Activated CD4-positive, alpha-beta T cell treated with anti-CD3 and anti-CD28 coated beads for 48 hours (primary cell): ENCODE results near the gene CARD11.

ENCODE experiments used
- DNase-seq: peaks from one replicate; pipeline ENCODE4 v3.0.0-alpha.2; 2020

The CARD11 gene

DNA sequence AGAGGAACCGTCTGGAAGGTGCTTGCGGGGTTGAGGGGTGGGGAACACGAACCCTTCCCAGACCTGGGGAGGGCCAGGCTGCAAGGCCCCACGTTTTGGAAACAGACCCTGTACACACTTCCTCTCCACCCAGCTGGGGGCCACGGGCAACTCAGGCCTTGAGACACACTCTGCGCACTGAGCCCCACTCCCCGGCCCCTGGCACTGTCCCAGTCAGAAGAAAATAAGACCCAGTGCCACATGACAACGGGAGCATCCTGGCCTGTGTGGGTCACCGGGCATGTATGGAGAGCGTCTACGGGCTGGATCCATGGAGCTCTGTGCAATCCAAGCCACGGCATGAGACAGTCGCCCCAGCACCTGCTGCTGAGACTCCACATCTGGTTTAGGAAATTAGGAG is 63.7 kb downstream of the CARD11 start:
- DNase-seq, result no peak

DNA sequence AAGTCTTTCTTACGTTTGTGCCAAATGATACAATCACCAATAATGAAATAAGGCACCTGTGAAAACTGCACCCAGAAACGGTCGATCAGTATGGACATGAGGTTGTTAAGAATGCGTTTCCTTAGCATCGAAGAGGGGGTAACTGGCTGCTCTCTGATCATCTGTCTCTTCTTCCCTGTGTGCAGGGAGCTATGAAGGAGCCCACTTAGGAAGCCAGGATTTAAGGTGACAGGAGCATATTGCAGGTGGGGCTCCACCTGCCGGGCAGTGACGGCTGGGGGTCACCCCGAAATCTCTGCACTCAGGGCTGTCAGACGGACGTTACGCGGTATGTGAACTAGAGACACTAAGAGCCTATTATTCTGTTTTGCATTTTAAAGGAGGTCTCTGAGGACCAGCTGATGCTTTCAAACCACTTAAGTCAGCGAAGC is 64.5 kb downstream of the CARD11 start:
- no peak for DNase-seq

DNA sequence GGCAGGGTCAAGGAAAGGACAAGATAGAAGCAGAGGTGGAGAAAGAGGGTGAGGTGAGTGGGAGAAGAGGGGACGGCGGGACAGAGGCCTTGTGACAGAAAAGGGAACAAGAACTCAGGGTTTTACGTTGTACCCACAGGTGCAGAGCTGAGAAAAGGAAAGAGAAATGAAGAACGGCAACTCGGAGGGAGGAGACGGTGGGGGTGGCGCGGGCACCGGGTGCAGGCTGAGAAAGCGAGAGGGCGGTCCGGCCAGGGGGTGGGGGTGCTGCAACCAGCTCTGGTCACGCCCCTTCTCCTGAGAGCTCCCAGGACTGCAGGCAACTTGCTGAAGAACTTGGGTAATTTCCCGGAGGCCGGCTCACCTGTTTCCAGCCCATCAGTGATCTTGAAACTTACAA is 65.3 kb downstream of the CARD11 start:
- peak; percentile 94 for DNase-seq

DNA sequence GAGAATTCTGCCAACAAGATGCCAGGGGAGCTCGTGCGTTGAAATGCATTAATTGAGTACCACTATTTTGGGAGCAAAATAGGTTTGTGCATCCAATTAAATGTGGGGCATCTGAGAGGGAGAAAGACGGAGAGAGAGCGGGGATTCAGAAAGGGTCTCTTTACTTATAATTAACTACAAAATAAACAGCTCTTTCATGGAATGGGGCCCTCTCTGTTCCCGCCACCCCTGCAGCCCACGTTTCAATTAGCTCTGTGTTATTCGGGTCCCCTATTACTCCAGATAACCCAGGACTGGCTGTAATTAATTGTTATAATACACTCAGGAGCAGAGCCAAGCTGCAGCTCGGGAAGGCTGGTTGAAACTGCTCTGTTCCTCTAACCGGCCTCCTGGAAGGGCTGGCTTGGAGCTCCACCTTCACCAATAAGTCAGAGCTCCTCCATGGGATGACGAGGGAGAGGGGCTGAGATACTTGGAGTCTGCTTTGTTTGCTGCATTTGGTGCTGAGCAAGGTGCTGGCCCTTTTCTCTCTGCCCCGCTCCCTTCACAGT is 67.8 kb downstream of the CARD11 start:
- no peak for DNase-seq

DNA sequence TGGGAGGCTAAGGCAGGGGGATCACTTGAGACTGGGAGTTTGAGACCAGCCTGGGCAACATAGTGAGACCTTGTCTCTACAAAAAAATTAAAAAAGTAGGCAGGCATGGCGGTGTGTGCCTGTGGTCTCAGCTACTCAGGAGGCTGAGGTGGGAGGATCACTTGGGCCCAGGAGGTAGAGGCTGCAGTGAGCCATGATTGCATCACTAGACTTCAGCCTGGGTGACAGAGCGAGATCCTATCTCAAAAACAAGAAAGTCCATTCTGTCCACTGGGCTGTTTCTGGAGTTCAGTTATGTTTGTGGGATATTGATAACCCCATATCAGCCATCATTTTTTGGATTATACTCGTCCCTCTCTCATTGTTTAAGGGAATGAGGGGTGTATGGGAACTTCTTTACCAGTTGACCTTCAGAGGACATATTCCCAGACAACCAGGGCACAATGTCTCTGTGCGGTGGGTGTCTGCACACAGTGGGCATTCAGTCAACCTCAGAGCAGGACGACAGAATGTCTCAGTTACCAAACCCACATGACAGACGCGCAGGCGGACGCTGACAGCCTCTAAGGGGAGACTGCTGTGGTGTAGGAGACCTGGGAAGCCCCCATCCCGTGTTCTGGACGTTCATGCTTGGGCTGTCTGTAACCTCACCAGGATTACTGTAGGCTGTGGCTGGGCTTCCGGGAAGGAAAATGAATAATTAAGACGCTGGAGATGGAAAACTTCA is 69.4 kb downstream of the CARD11 start:
- no peak for DNase-seq

DNA sequence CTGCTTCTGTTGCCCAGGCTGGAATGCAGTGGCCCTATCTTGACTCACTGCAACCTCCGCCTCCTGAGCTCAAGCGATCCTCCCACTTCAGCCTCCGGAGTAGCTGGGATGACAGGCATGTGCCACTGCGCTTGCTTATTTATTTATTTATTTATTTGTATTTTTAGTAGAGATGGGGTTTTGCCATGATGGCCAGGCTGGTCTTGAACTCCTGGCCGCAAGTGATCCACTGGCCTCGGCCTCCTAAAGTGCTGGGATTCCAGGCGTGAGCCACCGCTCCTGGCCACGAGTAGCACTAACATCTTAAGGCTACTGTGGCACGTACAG is 70.9 kb downstream of the CARD11 start:
- no peak for DNase-seq

DNA sequence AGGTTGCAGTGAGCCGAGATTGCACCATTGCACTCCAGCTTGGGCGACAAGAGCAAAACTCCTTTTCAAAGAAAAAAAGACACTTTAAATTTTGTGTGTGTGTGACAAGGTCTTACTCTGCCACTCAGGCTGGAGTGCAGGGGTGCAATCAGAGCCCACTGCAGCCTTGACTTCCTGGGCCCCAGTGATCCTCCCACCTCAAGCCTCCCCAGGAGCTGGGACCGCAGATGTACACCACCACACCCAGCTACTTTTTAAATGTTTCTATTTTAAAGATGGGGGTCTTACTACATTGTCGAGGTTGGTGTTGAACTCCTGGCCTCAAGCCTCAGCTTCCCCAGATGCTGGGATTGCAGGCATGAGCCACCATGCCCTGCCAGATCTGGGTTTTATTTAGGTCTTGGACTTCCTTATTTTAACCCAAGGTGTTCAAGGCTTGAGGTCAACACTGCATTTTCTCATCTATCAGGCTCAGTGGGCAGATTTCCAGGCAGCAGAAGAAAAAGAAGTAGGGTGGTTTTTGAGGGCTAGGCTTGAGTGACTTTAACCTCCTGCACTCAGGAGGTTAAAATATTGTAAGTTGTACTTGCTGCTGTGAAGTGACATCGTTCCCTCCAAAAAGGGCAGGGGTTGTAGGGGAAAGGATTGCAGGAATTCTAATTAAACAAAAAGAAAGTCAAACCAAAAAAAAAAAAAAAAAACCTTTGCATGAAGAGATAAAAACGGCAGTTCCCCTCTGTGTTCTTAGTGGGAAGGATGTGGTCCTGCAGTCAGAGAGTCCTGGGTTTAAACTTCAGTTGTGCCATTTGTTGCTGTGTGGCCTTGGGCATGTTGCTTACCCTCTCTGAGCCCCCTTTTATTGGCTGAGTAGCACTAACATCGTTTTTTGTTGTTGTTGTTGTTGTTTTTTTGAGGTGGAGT is 71.5 kb downstream of the CARD11 start:
- no peak for DNase-seq

DNA sequence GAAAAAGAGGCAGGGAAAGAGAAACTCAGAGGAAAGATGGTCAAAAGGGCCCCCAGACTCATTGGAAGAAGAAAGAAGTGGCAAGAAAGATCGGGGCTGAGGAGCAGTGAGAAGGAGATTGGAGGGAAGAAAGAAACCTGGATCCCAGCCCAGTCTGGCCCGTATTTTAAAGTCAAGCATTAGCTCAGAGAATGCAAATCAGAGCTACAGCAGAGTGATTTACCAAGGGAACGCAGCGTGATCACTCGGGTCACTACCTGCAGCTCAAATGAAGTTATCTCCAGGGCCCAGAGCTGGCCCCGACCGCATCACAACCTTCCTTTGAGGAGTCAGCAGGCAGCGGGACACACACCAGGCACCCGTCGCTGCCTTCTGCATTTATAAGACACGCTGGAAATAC is 72.8 kb downstream of the CARD11 start:
- DNase-seq, result no peak

DNA sequence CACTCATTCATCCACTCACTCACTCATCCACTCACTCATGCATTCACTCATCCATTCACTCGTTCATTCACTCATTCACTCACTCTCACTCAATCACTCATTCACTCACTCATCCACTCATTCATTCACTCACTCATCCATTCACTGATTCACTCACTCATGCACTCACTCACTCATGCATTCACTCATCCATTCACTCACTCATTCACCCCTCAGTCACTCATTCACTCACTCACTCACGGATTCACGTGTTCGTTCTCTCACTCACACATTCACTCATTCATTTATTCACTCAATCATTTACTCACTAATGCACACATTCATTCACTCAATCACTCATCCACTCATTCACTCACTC is 73.4 kb downstream of the CARD11 start:
- DNase-seq, result no peak

DNA sequence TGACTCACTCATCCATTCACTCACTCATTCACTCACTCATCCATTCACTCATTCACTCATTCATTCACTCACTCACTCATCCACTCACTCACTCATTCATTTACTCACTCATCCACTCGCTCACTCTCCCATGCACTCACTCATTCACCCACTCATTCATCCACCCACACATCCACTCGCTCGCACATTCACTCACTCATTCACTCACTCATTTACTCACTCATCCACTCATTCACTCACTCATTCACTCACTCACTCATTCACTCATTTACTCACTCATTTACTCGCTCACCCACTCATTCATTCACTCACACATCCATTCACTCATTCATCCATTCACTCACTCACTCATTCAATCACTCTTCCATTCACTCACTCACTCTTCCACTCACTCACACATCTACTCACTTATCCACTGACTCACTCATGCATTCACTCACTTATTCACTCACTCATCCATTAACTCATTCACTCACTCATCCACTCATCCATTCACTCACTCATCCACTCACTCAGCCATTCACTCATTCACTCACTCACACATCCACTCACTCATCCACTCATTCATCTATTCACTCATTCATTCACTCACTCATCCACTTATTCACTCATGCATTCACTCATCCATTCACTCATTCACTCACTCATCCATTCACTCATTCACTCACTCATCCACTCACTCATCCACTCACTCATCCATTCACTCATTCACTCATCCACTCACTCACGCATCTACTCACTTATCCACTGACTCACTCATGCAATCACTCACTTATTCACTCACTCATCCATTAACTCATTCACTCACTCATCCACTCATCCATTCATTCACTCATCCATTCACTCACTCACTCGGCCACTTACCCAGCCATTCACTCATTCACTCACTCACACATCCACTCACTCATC is 74.0 kb downstream of the CARD11 start:
- no peak for DNase-seq

DNA sequence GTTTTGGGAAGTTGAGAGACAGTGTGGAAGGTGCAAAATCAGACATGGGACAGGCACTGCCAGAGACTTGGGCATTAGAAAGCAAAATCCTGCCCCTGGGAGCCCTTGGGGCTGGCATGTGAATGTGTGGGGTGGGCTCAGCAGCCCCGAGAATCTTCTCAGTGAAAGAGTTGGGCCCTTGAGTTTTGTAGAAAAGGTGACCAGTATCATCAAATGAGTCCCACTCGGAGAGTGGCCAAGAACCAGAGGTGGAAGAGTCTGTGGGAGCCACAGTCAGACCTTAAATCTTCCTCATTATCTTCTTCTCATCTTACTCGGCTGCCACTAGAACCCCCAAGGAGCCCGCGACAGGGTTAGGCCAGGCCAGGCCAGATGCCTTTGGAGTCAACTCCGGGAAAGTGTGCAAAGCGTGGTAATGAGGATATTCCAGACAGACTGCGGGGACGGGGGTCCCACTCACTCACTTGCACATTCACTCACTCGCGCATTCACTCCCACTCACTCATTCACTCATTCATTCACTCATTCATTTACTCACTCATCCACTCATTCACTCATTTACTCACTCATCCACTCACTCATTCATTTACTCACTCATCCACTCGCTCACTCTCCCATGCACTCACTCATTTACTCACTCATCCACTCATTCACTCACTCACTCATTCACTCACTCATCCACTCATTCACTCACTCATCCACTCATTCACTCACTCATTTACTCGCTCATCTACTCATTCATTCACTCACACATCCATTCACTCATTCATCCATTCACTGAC is 74.9 kb downstream of the CARD11 start:
- no peak for DNase-seq

DNA sequence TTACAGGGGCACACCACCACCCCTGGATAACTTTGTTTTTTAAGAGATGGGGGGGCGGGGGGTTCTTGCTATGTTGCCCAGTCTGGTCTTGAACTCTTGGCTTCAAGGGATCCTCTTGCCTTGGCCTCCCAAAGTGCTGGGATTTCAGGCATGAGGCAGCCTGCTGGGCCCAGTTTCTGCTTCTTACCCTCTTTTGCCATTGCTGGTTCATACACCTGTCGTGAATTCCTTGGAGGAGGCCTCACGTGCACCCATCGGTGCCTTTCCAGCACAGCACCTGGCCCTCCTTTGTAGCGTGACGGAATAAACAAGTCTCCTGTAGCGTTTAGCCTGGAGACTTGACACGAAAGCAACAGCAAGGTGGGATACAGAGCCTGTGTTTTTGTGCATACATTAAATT is 75.5 kb downstream of the CARD11 start:
- no peak for DNase-seq

DNA sequence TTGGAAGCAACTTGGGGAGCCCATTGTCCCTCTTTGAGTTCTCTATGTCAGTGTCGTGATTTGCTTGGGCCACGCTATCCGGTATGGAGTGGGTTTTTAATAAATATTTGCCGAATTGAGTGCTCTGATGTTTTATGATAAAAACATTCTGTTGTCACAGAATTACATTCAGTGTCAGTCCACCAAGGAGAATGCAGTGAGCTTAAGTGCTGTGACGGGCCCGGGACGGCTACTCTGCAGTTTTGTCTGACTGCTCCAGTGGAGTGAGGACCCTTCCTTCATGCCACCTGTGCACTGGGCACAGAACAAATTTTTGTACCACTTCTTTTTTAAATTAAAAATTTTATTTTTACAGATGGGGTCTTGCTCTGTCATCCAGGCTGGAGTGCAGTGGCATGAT is 76.0 kb downstream of the CARD11 start:
- no peak for DNase-seq

DNA sequence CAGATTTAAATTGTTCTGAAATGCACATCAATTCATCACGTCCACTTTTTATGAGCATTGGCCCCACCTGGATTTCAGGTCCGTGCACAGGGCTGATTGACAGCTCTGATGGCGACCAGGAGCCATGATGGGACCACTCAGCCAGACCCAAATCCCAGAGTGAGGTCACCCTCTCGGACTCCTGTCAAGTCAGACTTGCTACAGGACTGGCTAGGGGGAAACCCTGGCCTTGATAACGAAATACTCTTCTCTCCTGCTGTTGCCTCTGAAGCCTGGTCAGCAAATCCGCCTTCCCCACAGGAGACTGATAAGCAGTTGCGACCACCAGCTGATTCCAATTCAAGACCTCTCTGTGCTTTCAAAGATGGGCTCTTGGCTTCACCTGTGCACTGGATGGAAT is 76.4 kb downstream of the CARD11 start:
- DNase-seq, result no peak

DNA sequence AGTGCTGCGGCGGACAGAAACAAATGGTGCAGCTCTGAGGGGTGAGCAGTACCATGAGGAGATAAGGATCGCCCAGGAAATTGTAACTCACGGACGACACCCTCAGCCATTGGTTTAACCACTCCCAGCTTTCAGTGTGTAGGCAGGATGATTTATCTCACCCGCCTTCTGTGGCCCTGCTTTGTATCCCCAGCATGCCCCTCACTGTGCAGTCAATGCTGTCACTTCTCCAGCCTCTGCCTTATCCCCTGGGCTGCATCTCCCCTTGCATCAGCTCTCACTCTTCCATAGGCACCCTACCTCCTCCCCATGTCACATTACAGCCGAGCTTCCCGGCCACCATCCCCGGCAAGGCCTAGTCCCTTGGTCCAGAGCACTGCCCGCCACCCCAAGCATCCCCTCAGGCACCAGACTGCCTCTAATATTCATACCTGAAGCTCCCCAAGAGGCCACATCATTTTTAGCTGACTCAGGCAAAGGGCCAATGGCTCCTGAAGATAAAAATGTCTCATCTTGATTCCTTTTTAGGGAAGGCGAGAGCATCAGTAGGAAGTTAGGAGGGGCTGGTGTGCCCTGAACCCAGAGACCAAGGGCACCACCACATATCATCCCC is 77.1 kb downstream of the CARD11 start:
- no peak for DNase-seq

DNA sequence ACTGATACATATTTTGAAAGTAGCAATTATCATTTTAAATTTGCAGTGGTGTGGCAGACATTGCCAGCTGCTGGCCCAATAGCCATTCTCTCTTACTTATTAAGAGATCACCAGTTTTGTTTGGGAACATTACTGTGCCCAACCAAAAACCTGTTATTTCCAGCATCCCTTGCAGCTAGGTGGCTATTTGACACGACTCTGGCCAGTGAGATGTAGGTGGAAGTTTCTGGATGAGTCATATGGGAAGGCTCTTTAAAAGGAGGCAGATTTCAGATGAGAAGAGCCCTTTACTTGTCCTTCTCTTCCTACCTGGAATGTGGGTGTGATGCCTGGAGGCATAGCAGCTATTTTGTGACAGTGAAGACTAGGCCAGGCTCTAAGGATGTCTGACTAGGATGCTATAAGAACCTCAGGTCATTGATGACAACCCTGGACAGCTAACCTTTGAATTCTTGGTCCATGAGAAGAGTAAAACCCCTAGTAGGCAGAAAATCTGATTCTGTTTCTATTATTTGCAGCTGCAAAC is 77.9 kb downstream of the CARD11 start:
- DNase-seq, result no peak

DNA sequence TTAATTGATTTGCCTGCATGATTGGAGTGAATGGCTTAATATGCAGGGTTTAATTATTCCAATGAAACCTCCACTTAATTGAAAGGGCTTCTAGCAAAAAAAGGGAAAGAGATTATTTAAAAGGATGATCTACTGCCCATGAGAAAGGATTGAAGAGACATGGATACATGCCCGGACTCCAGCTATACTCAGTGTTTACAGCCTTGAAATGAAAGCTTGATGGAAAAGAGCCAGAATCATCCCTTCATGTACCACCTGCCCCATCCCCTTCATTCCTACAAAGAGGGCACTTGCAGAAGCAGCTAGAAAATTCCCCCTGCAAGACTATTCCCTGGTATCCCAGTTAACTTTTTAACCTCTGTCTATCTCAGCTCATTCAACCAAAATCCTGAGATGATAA is 78.4 kb downstream of the CARD11 start:
- DNase-seq, result no peak

DNA sequence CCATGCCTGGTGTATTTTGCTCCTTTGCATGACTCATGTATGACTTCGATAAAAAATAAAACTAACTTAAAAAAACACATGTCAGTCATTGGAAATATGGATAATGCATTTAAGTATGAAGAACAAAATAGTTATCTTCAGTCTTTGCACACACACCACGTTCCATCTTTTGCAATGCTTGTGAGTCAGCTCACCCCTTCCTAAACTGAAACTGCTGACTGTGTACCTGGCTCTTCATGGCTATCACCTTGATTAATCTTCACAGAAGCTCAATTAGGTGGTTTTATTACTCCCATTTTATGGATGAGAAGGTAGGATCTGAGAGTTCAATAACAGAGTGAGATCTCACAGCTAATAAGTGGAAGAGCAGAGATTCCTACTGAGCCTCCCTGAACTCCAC is 79.5 kb downstream of the CARD11 start:
- DNase-seq, result no peak

DNA sequence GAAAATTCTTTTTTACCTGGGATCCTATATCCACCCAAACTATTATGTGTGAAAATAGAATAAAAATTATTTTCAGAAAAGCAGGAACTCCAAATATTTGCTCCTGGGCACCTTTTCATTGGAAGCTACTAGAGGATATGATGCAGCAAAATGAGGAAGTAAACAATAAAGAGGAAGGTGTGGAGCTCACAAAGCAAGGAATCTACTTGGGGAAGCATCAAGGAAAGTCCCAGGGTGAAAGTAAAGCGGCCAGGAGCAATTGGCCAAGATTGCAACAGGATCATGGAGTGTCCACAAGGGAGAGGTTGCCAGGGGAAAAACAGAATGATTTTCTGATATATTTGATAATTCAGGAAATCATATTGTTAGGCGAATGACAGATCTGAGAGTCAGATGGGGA is 80.8 kb downstream of the CARD11 start:
- DNase-seq, result no peak

DNA sequence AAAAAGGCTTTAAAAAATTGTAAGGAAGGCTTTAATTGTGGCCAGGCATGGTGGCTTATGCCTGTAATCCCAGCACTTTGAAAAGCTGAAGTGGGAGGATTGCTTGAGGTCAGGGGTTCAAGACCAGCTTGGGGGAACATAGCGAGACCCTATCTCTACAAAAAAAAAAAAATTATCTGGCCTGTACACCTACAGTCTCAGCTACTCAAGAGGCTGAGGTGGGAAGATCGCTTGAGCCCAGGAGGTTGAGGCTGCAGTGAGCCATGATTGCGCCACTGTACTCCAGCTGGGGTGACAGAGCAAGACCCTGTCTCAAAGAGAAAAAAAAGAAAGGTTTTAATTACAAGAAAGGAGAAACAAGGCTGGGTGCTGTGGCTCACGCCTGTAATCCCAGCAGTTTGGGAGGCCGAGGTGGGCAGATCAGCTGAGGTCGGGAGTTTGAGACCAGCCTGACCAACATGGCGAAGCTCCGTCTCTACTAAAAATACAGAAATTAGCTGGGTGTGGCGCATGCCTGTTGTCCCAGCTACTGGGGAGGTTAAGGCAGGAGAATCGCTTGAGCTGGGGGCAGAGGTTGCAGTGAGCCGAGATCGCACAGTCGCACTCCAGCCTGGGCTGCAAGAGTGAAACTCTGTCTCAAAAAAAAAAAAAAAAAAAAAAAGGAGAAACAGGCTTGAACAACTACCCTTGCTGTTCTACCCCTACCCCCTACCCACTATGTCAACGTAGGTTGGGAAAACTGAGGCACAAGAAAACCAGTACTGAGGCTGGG is 83.7 kb downstream of the CARD11 start:
- DNase-seq, result no peak
